Measurements from ENCODE around the gene TTC12. TPM values are rescaled to one million over a fixed set of nuclear protein-coding genes. Genes with fewer than 3 reads are reported as not detected.

Gene TTC12
- total RNA-seq, 1 experiment from 2014 or later, result 30.5 TPM

DNA sequence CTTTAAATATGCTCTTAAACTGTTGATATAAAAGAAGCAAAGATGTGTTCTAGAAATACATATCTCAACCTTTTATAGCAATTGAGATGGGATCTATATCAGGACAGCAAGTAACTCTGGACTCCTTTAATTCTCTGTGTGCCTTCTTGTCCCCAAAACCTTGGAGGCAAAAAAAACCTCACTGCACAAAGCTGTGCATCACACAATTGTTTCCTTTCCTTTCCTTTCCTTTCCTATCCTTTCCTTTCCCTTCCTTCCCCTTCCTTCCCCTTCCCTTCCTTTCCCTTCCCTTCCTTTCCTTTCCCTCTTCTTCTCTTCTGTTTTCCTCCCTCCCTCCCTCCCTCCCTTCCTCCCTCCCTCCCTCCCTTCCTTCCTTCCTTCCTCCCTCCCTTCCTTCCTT, 9.5 kb upstream of the TTC12 start:
- BruUV-seq (replicated peaks), result no TSS peak
- ChIA-PET POLR2A (no interaction called here), CTCF (interaction anchor here (0.6 to 5.0 kb wide), 25 partner anchors 8 to 911 kb away, joined by 3 to 105 read pairs (median 4); partner anchors contain the start of gene TTC12)
- intact Hi-C loops (cut with micrococcal nuclease), result loop anchor here (1.0 kb wide), 4 partner anchors 189 to 491 kb away; no protein-coding TSS in a partner anchor
- Mint-ChIP-seq H3K9me3 (ENCODE audit: unreplicated experiment) (no peaks in the 10 kb centered on the region), H3K27ac (ENCODE audit: low read depth, unreplicated experiment) (no peak overlapping the region), H3K27me3 (ENCODE audit: insufficient read depth, unreplicated experiment) (peaks cover 21% of the 10 kb centered on the region), H3K4me3 (ENCODE audit: unreplicated experiment) (no peak overlapping the region), H3K4me1 (ENCODE audit: insufficient read depth, unreplicated experiment) (peaks cover 5% of the 10 kb centered on the region), H3K36me3 (ENCODE audit: insufficient read depth, unreplicated experiment) (no peaks in the 10 kb centered on the region)
- no peak for TF ChIP-seq CTCF (IDR thresholded peaks at IDR 0.05; ENCODE audit: unreplicated experiment)
- no peak for DNase-seq (ENCODE audit: unreplicated experiment)

- POLR2A ChIA-PET, result interaction anchor here (0.9 to 1.0 kb wide), 2 partner anchors 224 to 491 kb away, joined by 3 read pairs; no protein-coding TSS in a partner anchor
- H3K4me1 Mint-ChIP-seq (ENCODE audit: insufficient read depth, unreplicated experiment), result peaks cover 5% of the 10 kb centered on the region
- intact Hi-C loops (cut with micrococcal nuclease), result loop anchor here (1.0 kb wide), 4 partner anchors 189 to 491 kb away; no protein-coding TSS in a partner anchor
- DNase-seq (ENCODE audit: unreplicated experiment), result peak; percentile 79
- CTCF ChIA-PET, result interaction anchor here (0.6 to 5.0 kb wide), 38 partner anchors 8 to 910 kb away, joined by 3 to 105 read pairs (median 4); partner anchors contain the start of gene TTC12
- no peak overlapping the region for H3K4me3 Mint-ChIP-seq (ENCODE audit: unreplicated experiment)
- no TSS peak for BruUV-seq (replicated peaks)
- H3K9me3 Mint-ChIP-seq (ENCODE audit: unreplicated experiment), result no peaks in the 10 kb centered on the region
- TF ChIP-seq CTCF (IDR thresholded peaks at IDR 0.05; ENCODE audit: unreplicated experiment), result peak; percentile 98
- H3K27ac Mint-ChIP-seq (ENCODE audit: low read depth, unreplicated experiment), result no peak overlapping the region
- H3K27me3 Mint-ChIP-seq (ENCODE audit: insufficient read depth, unreplicated experiment), result peaks cover 13% of the 10 kb centered on the region
- H3K36me3 Mint-ChIP-seq (ENCODE audit: insufficient read depth, unreplicated experiment), result no peaks in the 10 kb centered on the region
Observed at GRCh38 chr11:113305440-113306336, 8.7 kb upstream of the TTC12 start.

- Mint-ChIP-seq H3K9me3 (ENCODE audit: unreplicated experiment) (no peaks in the 10 kb centered on the region), H3K27ac (ENCODE audit: low read depth, unreplicated experiment) (no peak overlapping the region), H3K4me1 (ENCODE audit: insufficient read depth, unreplicated experiment) (peaks cover 5% of the 10 kb centered on the region), H3K4me3 (ENCODE audit: unreplicated experiment) (no peak overlapping the region), H3K27me3 (ENCODE audit: insufficient read depth, unreplicated experiment) (no peaks in the 10 kb centered on the region), H3K36me3 (ENCODE audit: insufficient read depth, unreplicated experiment) (no peaks in the 10 kb centered on the region)
- no peak for DNase-seq (ENCODE audit: unreplicated experiment)
- no peak for TF ChIP-seq CTCF (IDR thresholded peaks at IDR 0.05; ENCODE audit: unreplicated experiment)
- CTCF ChIA-PET, result interaction anchor here (0.6 to 1.6 kb wide), 6 partner anchors 24 to 684 kb away, joined by 3 to 8 read pairs (median 6); no protein-coding TSS in a partner anchor
- no TSS peak for BruUV-seq (replicated peaks)
- intact Hi-C loops (cut with micrococcal nuclease), result no loop called here
- POLR2A ChIA-PET, result interaction anchor here (0.8 kb wide), 1 partner anchor 93 kb away, joined by 3 read pairs; no protein-coding TSS in a partner anchor
Observed at GRCh38 chr11:113308601-113309000, 5.8 kb upstream of the TTC12 start.

GRCh38 chr11:113311536-113311935, 2.8 kb upstream of the TTC12 start:
- intact Hi-C loops (cut with micrococcal nuclease), result loop anchor here (5.0 kb wide), 1 partner anchor 91 kb away; no protein-coding TSS in a partner anchor
- TF ChIP-seq CTCF (IDR thresholded peaks at IDR 0.05; ENCODE audit: unreplicated experiment), result no peak
- Mint-ChIP-seq H3K36me3 (ENCODE audit: insufficient read depth, unreplicated experiment) (no peaks in the 10 kb centered on the region), H3K27ac (ENCODE audit: low read depth, unreplicated experiment) (no peak overlapping the region), H3K4me3 (ENCODE audit: unreplicated experiment) (no peak overlapping the region), H3K9me3 (ENCODE audit: unreplicated experiment) (no peaks in the 10 kb centered on the region), H3K4me1 (ENCODE audit: insufficient read depth, unreplicated experiment) (peaks cover 16% of the 10 kb centered on the region), H3K27me3 (ENCODE audit: insufficient read depth, unreplicated experiment) (no peaks in the 10 kb centered on the region)
- BruUV-seq (replicated peaks), result no TSS peak
- ChIA-PET POLR2A (no interaction called here), CTCF (interaction anchor here (0.6 to 4.8 kb wide), 4 partner anchors 182 to 419 kb away, joined by 3 to 28 read pairs (median 9); no protein-coding TSS in a partner anchor)
- no peak for DNase-seq (ENCODE audit: unreplicated experiment)
